GM10266 (cell line): ENCODE data around the gene ZNF177.

Experiments used
- DNase-seq: peaks from one replicate; pipeline ENCODE4 v3.0.0; 2012; ENCODE audit errors: extremely low spot score
- CTCF ChIP-seq: IDR thresholded peaks from 2 replicates; pipeline ENCODE4 v1.5.1; 2012; ENCODE audit warnings: mild to moderate bottlenecking, low read depth; ENCODE audit not compliant: control insufficient read depth, insufficient read depth; ENCODE audit errors: missing control alignments

Gene ZNF177

GRCh38 chr19:9354651-9355050 is 8.2 kb upstream of the ZNF177 start:
- DNase-seq = no peak
- TF ChIP-seq CTCF = no peak

- no peak for DNase-seq
- TF ChIP-seq CTCF = no peak
Observed at GRCh38 chr19:9370738-9371619, 8.2 kb downstream of the ZNF177 start.

- no peak for TF ChIP-seq CTCF
- no peak for DNase-seq
Observed at GRCh38 chr19:9381361-9381785, 18.6 kb downstream of the ZNF177 start.

GRCh38 chr19:9406798-9407352 is 44.1 kb downstream of the ZNF177 start:
- peak; percentile 29 for DNase-seq
- TF ChIP-seq CTCF = no peak

GRCh38 chr19:9407827-9408226 is 45.0 kb downstream of the ZNF177 start:
- no peak for DNase-seq
- no peak for TF ChIP-seq CTCF

GRCh38 chr19:9413240-9413954 is 50.6 kb downstream of the ZNF177 start:
- TF ChIP-seq CTCF = no peak
- no peak for DNase-seq

- no peak for DNase-seq
- no peak for TF ChIP-seq CTCF
Observed at GRCh38 chr19:9427941-9428340, 65.1 kb downstream of the ZNF177 start.
